Ishikawa (cell line): Measurements from ENCODE around the gene AMT.

ENCODE experiments used
- CEBPB ChIP-seq: IDR thresholded peaks from 2 replicates; pipeline ENCODE4 v1.6.1; 2012
- CREB1 ChIP-seq: IDR thresholded peaks from 2 replicates; pipeline ENCODE4 v1.6.1; 2012; ENCODE audit warnings: low read depth
- EGR1 ChIP-seq: IDR thresholded peaks from 2 replicates; pipeline ENCODE4 v1.6.1; 2012
- EP300 ChIP-seq: IDR thresholded peaks from 2 replicates; pipeline ENCODE4 v1.6.1; 2012; ENCODE audit warnings: borderline replicate concordance
- NFIC ChIP-seq: IDR thresholded peaks from 2 replicates; pipeline ENCODE4 v1.6.1; 2012
- RAD21 ChIP-seq: IDR thresholded peaks from 2 replicates; pipeline ENCODE4 v1.6.1; 2012; ENCODE audit warnings: low read depth
- REST ChIP-seq: IDR thresholded peaks from 2 replicates; pipeline ENCODE4 v1.6.1; 2012; ENCODE audit warnings: low read depth, mild to moderate bottlenecking
- TAF1 ChIP-seq: IDR thresholded peaks from 2 replicates; pipeline ENCODE4 v1.6.1; 2012; ENCODE audit warnings: low read depth, mild to moderate bottlenecking
- TCF12 ChIP-seq: IDR thresholded peaks from 2 replicates; pipeline ENCODE4 v1.6.1; 2012; ENCODE audit warnings: low read depth
- TEAD4 ChIP-seq: IDR thresholded peaks from 2 replicates; pipeline ENCODE4 v1.6.1; 2012
- YY1 ChIP-seq: IDR thresholded peaks from 2 replicates; pipeline ENCODE4 v1.6.1; 2012; ENCODE audit warnings: low read depth
- TF ChIP-seq, protein P1 (sequence below): IDR thresholded peaks from 2 replicates; pipeline ENCODE4 v1.6.1; 2012
- TF ChIP-seq, protein P2 (sequence below): IDR thresholded peaks from 2 replicates; pipeline ENCODE4 v1.6.1; 2012

Gene AMT

GRCh38 chr3:49422379-49423248 lies at the start of gene AMT:
Gene AMT (minus strand): TSS chr3:49422473. CDS start chr3:49422450, 23 bp downstream.
- TF ChIP-seq NFIC = no peak

DNA sequence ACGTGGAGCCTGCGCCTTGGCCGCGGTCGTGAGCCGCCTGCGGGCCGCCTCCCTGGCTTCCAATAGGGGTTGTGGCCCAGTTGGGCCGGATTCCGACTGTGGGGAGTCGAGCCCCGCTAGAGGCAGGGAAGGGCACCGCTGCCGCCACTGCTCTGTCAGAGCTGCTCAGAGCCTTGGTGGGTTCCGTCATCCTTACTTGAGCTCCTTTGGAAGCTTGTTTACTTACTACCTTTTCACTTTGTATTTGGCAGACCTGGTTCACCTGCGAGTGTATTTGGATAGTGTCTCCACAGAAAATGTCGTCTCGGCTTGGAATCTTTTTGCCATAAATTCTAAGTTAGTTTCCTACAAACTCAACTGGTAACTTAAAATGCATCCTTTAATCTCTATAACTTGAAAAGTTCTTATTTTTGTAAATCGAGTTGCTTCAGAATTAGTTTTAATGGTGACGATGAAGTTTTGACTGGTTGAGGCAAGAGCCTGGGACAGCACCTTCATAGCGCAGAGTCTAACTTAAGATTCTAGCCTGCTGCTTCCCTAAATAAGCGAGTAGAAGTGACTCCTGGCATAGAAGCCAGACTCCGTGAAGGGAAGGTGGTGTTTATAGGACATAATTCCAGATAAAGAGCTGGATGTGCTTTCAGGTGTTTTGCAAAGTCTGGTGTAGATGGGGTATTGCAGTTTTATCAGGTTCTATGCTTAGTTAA lies 48.6 kb upstream of the AMT start:
- TF ChIP-seq RAD21 (no peak), TEAD4 (no peak), NFIC (no peak; the same call in 1 of the 2 replicates), CREB1 (no peak), YY1 (no peak)
- TF ChIP-seq, protein P1, sequence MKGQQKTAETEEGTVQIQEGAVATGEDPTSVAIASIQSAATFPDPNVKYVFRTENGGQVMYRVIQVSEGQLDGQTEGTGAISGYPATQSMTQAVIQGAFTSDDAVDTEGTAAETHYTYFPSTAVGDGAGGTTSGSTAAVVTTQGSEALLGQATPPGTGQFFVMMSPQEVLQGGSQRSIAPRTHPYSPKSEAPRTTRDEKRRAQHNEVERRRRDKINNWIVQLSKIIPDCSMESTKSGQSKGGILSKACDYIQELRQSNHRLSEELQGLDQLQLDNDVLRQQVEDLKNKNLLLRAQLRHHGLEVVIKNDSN = no peak
- TF ChIP-seq, protein P2, sequence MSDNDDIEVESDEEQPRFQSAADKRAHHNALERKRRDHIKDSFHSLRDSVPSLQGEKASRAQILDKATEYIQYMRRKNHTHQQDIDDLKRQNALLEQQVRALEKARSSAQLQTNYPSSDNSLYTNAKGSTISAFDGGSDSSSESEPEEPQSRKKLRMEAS = no peak

DNA sequence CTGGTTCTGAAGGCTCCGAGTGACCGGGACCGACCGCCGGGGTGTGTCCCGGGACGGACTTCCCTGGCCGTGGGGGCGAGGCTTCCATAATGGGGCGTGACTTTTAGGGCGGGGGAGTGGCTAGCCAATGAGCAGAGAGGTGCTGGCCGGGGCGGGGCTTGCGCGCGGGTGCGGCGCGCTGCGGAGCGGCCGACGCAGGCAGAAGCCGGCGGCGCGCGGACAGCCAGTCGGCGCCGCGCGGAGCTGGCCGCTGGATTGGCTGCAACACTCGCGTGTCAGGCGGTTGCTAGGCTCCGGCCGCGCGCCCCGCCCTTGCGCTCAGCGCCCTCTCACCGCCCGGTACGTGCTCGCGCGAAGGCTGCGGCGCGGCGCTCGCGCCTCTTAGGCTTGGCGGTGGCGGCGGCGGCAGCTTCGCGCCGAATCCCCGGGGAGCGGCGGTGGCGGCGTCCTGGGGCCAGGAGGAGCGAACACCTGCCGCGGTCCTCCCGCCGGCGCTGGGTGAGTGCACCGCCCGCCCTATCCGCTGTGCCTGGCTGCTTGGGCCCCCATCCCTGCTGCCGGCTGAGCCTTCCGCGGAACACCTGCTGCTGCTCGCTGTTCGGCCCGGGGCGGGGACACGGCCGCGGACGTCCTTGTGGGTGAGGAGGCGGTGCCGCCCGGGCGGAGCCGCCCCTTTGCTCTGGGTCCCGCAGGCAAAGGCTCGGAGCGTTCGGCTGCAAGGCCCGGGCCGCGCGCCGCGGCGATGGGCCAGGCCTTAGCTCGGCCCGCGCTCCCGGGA lies 47.9 kb upstream of the AMT start, which contains the start of gene DAG1:
DAG1 (plus strand) TSS at position 332 of the 778 bp plus-strand sequence. CDS start 40,268 bp downstream, outside the sequence.
- TF ChIP-seq YY1 = peak; percentile 20
- no peak for TF ChIP-seq TEAD4
- no peak for TF ChIP-seq RAD21
- peak; percentile 65 for TF ChIP-seq TAF1
- TF ChIP-seq, protein P2 = peak; percentile 74
- TF ChIP-seq, protein P1 = no peak; the same call in 1 of the 2 replicates
- no peak; the same call in 1 of the 2 replicates for TF ChIP-seq TCF12
- TF ChIP-seq EP300 = no peak
- no peak for TF ChIP-seq CEBPB
- no peak for TF ChIP-seq CREB1
- TF ChIP-seq EGR1 = peak; percentile 30; the same call in 1 of the 2 replicates
- no peak; the same call in 1 of the 2 replicates for TF ChIP-seq NFIC
- TF ChIP-seq REST = no peak

DNA sequence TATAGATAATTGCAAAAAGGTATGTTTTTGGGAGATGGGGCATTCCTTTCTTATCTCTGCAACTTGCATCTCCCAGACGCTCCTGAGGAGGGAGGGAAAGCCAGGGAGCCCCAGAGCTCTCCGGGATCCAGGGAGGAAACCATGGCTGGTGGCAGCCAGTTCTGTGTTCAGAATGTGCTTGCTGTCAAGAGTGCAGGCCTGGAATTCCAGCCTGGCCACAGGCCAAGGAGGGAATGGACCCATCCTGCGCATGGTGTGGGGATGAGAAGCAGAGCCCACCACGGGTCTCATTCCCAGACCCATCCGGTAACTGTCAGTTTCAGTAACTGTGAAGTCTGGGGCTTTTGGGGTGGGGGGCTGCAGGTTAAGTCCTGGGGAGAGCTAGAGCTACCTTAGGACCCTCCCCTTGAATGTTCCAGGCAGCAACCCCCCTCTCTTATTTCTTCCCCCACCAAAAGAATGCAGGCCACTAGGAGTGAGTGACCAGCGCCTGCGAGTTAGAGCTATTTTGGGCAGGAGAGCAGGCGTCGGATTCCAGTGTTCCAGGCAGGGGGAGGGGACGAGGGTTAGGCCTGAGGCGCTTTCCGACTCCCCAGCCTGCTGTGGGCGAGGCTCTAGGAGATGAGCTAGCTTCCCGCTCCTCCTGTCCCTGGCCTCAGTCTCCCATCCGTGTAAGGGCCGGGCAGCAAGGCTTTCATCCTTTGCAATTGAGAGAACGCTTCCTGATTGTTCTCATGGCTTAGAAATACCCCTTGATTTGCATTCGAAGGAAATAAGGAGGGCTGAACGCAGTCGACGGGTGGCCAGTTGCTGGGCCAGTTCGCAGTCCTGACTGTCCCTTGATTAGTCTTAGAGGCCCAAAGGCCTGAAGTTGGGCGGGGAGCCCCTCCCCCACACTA lies 47.0 kb upstream of the AMT start:
- TF ChIP-seq EGR1 (no peak), TEAD4 (peak; percentile 51), RAD21 (no peak), NFIC (peak; percentile 51; the same call in 1 of the 2 replicates)
- TF ChIP-seq, protein P2 = peak; percentile 41

DNA sequence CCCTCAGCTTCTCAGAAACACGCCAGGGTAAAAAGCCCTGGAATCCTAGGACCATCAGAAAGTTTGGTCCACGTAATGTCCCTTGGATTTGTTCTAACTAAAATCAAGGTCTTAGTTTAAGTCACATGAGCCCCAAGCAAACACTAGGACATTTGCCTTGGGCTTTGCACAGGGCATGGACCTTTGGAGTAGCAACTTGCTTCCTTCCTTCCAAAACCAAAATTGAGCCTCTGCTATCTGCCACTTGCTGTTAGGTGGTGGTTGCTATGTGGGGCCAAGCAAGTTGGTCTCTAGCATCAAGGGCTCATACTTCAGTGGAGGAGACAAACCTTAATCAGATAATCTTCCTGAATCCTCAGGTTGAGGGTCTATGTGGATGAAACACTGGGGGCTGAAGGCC lies 43.8 kb upstream of the AMT start:
- TF ChIP-seq, protein P1 = no peak
- TF ChIP-seq NFIC (no peak), REST (no peak), EGR1 (no peak)
